Rectal smooth muscle tissue (tissue), 1 donor: ENCODE measurements around the gene MRPS2.

ENCODE experiments used
- H3K27ac ChIP-seq: one replicate; pipeline ENCODE4 v1.7.0; 2013; ENCODE audit warnings: low read depth, low read length, inconsistent platforms
- H3K27me3 ChIP-seq: one replicate; pipeline ENCODE4 v1.7.0; 2013; ENCODE audit warnings: low read length; ENCODE audit not compliant: control insufficient read depth, insufficient read depth
- H3K36me3 ChIP-seq: one replicate; pipeline ENCODE4 v1.7.0; 2013; ENCODE audit warnings: low read length; ENCODE audit not compliant: control insufficient read depth, insufficient read depth
- H3K4me1 ChIP-seq: one replicate; pipeline ENCODE4 v1.7.0; 2013; ENCODE audit warnings: low read length; ENCODE audit not compliant: control insufficient read depth, insufficient read depth
- H3K4me3 ChIP-seq: one replicate; pipeline ENCODE4 v1.7.0; 2013; ENCODE audit warnings: low read length
- H3K9ac ChIP-seq: one replicate; pipeline ENCODE4 v1.7.0; 2013; ENCODE audit warnings: low read length

Gene MRPS2

DNA sequence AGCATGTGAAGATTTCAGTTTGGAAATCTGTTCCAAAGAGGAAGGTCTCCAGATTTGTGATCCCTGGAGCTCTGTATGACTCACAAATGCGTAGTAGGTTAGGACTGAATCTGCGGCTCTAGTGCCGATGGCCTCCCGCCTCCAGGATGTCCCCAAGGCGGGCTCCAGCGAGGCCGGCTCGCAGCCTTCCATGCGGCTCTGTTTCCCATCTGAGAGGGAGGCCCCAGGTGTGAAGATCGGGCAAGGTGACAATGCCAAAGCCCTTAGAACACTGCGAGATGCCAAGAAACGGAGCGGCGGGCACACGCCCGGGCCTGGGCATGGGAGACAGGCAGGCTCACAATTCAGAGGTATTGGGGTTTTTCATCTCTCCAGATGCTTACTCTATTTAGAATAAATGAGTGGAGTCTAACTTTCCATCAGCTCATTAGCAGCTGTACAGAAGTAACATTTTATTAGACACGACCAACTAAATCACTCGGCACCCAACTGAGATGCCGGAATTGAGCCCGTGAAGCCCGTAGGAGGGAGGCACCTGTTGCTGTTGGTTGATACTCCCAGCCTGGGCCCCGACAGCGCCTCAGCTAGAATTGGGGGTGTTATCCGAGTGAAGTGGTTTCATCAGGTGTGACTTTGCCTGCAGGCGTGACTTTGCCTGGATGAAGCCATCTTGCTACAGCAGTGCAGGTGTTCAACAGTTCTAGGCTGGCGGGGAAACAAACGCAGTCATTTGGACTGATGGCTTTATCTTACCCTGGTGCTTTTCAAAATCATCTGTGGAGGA lies 7.4 kb upstream of the MRPS2 start:
- Histone ChIP-seq H3K27ac (no peak overlapping the region), H3K4me1 (no peaks in the 10 kb centered on the region), H3K27me3 (no peaks in the 10 kb centered on the region), H3K4me3 (no peak overlapping the region), H3K36me3 (no peaks in the 10 kb centered on the region), H3K9ac (no peak overlapping the region)

DNA sequence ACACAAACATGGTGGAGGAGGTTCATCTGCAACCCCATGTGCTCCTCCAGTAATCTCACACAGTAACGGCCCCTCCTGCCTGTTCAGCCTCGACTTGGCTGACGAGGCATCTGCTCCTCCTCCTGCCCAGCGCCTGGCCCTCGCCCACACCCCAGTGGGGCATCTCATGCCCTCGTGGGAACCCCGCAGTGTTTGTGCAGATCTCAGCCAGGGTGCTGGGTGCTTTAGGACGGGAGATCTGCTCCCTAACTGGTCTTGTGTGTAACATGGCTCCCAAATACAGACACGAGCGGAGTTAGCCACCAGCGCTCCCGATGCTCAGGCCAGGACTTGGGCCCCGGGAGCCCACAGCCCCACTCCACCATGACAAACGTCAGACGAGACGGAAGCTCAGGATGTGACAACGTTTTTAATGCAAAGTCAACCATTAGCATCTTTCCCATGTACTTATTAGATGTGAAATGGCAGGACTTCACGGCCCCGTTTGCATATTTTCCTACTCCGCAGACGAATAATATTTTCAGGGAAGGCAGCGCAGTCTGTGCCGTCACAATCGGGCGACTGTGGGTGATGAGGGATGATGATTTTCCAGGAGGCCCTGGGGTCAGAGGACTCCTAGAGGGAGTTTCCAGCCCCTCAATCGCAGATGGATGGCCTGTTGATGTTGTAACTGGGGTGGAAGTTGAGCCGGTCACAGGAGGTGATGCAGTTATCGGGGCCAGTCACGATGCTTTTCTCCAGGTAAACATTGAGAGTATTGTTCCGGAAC lies 5.5 kb upstream of the MRPS2 start:
- Histone ChIP-seq H3K27ac (no peak overlapping the region), H3K4me3 (no peak overlapping the region), H3K4me1 (no peaks in the 10 kb centered on the region), H3K36me3 (no peaks in the 10 kb centered on the region), H3K9ac (no peak overlapping the region), H3K27me3 (no peaks in the 10 kb centered on the region)

DNA sequence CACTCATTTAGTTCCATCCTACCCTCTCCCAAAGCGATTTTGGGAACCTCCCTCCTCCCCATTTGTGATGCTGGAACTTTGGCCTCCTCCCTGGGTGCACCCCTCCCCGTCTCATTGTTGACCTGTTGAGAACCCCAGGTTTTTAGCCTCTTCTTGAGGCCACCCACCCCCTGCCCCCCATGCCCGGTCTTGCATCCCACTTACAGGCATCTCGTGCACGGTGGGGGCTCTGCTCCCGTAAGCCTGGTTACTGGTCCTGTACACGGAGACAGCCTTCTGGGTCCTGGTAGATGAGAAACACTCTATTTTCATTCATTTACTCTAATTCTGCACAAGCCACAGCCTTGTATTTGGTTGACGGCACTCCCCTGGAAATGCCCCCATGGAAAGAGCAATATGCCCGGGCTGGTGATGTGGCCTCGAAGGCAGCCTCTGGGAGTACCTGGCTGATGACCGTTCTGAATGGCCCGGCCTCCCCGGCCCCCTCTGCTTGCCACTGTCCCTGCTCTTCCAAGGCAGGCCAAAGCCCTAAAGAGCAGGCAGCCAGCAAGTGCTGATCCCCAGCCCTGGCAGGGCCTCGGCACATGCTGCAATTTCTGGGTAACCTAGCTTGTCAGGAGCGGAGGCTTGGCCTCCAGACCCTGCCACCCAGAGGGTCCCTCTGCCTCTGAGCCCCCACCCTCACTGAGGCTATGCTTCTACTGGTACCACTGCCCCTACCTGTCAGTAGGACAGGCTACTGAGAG lies 1.9 kb upstream of the MRPS2 start:
- no peak overlapping the region for H3K4me3 ChIP-seq
- H3K27me3 ChIP-seq = no peaks in the 10 kb centered on the region
- peaks cover 8% of the 10 kb centered on the region for H3K4me1 ChIP-seq
- H3K9ac ChIP-seq = no peak overlapping the region
- peaks cover 7% of the 10 kb centered on the region for H3K36me3 ChIP-seq
- no peak overlapping the region for H3K27ac ChIP-seq

DNA sequence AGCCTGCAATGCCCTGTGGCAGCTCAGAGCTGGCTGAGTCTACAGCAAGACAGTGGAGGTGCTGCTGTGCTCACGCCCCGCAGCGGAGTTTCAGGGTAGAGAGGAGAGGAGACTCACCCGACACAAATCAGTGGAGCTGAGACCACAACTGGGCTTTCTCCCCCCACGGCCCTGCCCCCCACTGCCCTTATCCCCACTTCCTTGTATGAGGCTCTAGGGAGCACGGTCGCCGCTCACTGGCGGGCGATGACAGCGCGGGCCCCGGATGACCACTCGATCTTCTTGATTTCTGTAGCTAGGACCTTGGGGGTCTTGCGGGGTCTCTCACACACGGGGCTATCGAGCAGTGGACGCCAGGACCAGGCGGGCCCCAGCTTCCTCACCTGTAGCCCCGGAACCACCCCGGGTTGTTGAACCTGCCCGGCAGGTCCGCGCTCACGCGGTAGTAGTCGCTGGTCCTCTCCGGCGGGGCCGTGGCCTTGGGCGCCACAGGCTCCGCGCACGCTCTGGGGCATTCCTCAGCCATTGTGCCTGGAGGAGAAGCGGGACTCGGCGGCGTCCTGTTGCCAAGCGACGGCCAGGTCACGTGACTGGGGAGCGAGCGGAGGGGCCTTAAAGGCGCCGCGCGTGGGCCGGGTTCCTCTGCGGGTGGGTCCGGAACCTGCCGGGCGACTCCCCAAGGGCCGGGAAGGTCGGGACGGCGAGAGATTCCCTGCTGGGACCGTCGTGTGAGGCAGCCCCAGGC lies 984 bp upstream of the MRPS2 start:
- Histone ChIP-seq H3K9ac (peak overlapping the region; percentile 10), H3K4me3 (peak overlapping the region; percentile 75), H3K27ac (peak overlapping the region; percentile 49), H3K27me3 (no peaks in the 10 kb centered on the region), H3K36me3 (peaks cover 14% of the 10 kb centered on the region), H3K4me1 (peaks cover 8% of the 10 kb centered on the region)

DNA sequence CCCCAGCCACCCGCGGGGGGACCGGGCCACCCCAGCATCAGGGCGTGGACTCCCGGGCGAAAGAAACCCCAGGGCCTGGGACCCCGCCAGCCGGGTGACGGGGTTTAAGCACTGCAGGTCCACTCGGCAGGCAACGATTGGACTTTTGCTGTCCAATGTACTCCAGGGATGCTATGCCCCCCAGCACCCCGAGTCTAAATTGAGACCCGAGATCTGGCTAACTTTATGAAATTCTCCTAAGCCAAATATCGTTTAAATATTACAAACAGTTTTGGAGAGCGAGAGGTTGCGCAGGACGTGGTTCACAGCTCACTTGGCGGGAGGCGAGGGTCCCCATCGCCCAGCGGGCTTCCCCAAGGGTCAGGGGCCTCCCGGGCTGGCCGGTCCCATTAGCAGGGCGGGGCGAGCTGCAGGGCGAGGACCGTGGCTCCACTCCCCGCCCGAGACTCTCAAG lies 384 bp upstream of the MRPS2 start:
- H3K4me1 ChIP-seq = peaks cover 8% of the 10 kb centered on the region
- H3K9ac ChIP-seq = no peak overlapping the region
- H3K36me3 ChIP-seq = peaks cover 14% of the 10 kb centered on the region
- peak overlapping the region; percentile 75 for H3K4me3 ChIP-seq
- no peaks in the 10 kb centered on the region for H3K27me3 ChIP-seq
- H3K27ac ChIP-seq = peak overlapping the region; percentile 75

DNA sequence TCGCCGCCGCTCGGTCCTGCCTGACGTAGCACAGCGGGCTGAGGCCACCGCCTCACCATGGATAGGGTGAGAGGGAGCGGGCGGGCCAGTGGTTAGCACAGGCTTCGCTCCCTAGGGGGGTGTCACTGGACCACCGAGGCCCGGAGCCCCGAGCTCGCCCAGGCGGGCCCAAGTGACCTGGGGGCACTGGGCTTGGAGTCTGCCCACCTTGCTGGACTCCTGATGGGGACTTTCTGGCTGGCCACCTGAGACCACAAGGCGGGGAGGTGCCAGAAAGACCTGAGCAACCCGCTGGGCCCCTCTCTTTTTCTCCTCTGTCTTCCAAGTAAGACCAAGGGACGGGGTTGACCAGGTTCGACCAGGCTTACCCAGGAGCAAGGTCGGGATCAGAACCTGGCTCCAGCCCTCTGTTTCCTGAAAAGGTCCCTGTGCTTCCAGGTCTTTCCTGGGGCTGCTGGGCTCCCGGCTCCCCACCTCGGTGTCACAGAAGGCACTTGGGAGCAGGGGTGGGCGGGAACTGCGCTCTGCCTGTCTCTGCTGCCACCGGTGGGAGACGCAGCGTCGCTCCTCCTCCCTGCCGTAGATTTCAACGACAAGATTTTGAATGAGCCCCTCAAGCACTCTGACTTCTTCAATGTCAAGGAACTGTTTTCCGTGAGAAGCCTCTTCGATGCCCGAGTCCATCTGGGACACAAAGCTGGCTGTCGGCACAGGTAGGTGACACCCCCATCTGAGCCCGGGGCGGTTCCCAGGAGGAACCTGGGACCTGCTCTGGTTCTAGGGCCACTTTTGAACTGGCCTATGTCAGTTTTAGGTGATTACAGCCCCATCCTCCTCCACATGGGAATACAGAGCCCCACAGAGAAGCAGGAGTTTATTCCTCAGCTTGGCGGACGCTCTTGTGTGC lies 1.0 kb downstream of the MRPS2 start:
- peaks cover 8% of the 10 kb centered on the region for H3K4me1 ChIP-seq
- no peaks in the 10 kb centered on the region for H3K27me3 ChIP-seq
- H3K4me3 ChIP-seq = peak overlapping the region; percentile 75
- H3K9ac ChIP-seq = peak overlapping the region; percentile 67
- H3K36me3 ChIP-seq = peaks cover 14% of the 10 kb centered on the region
- H3K27ac ChIP-seq = peak overlapping the region; percentile 75

DNA sequence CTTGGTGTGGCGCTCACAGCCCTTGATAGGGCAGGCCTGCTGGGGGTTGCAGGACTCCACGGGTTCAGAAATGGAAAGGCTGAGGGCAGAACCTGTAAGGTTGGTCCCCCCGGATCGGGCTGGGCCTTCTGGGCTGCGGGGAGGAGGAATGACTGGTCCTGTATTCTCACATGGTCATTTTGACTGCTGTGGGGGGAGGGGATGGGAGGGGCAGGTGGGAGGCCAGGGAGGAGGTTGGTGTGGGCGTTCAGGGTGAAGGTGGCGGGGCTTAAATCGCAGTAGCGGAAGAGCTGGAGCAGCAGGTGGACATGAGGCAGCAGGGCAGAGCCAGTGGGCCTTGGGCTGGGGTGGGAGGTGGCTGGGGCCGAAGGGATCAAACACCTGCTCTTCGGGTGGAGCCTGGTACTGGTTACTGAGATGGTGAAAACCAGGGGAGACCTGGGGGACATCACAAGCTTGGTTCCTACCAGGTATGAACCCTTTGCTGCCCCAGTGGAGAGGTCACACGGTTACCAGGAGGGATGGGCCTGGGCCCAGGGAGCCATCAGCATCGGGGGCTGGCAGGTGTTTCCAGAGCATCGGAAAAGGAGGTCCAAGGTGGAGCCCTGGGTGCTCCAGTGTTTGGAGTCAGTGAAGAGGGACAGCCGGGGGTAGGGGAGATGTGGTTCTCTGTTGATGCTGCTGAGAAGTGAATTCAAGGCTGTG lies 1.8 kb downstream of the MRPS2 start:
- Histone ChIP-seq H3K4me1 (peaks cover 8% of the 10 kb centered on the region), H3K27ac (no peak overlapping the region), H3K4me3 (peak overlapping the region; percentile 75), H3K27me3 (no peaks in the 10 kb centered on the region), H3K9ac (no peak overlapping the region), H3K36me3 (peaks cover 14% of the 10 kb centered on the region)

DNA sequence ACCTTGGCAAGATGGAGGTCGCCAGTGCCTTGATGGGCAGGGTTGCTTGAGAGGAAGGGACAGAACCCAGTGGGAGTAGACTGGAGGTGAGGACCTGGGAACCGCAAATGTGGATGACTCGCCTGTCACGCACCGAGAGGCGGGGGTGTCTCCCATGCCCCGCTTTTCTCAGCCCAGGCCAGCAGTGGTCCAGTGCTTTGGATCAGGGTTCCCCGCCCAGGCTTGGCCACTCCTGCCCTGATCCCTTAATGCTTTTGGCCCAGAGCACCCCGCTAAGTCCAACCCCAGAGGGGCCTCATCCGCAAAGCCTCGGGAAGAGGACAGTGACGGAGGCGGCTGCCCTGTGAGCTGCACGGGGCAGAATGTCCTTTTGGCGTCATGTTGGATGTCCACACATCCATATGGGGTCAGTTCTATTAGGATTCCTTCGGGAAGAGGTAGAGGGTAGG lies 2.4 kb downstream of the MRPS2 start:
- no peaks in the 10 kb centered on the region for H3K27me3 ChIP-seq
- H3K4me3 ChIP-seq = no peak overlapping the region
- no peak overlapping the region for H3K9ac ChIP-seq
- H3K36me3 ChIP-seq = peaks cover 14% of the 10 kb centered on the region
- H3K4me1 ChIP-seq = peaks cover 8% of the 10 kb centered on the region
- H3K27ac ChIP-seq = no peak overlapping the region

DNA sequence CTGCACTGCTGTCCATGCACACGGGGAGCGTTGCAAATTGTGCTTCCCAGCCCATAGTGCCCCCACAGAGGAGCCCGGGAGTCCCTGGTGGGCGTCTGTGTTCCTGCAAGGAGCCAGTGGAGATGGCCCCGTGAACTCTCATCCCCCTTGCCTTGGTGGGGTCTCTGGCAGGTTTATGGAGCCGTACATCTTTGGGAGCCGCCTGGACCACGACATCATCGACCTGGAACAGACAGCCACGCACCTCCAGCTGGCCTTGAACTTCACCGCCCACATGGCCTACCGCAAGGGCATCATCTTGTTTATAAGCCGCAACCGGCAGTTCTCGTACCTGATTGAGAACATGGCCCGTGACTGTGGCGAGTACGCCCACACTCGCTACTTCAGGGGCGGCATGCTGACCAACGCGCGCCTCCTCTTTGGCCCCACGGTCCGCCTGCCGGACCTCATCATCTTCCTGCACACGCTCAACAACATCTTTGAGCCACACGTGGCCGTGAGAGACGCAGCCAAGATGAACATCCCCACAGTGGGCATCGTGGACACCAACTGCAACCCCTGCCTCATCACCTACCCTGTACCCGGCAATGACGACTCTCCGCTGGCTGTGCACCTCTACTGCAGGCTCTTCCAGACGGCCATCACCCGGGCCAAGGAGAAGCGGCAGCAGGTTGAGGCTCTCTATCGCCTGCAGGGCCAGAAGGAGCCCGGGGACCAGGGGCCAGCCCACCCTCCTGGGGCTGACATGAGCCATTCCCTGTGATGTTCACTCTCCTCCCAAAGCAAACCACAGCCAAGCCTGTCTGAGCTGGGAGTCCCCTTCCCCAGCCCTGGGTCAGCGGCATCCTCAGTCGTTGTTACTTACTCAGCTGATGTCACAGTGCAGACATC lies 3.1 kb downstream of the MRPS2 start:
- no peak overlapping the region for H3K9ac ChIP-seq
- H3K27ac ChIP-seq = no peak overlapping the region
- H3K4me3 ChIP-seq = no peak overlapping the region
- H3K4me1 ChIP-seq = peaks cover 8% of the 10 kb centered on the region
- H3K27me3 ChIP-seq = no peaks in the 10 kb centered on the region
- H3K36me3 ChIP-seq = peaks cover 14% of the 10 kb centered on the region
